K562 (cell line): ENCODE measurements around the gene NASP. TPM values are rescaled to one million over a fixed set of nuclear protein-coding genes. Genes with fewer than 3 reads are reported as not detected.

ENCODE experiments used
- ARID2 ChIP-seq: fragments of 450-650 bp; IDR thresholded peaks from 2 replicates; pipeline ENCODE4 v1.6.1; 2017; ENCODE audit warnings: antibody characterized with exemption, mild to moderate bottlenecking
- BCOR ChIP-seq: fragments of 450-650 bp; IDR thresholded peaks from 2 replicates; pipeline ENCODE4 v1.6.1; 2016
- BHLHE40 ChIP-seq: IDR thresholded peaks from 2 replicates; pipeline ENCODE4 v1.6.1; 2011; ENCODE audit warnings: low read length, improper control_type of control experiment
- CEBPG ChIP-seq, 3 experiments: fragments of 200-800 bp in 1 of 3; sonication (Bioruptor generic) in 1 of 3; sonication (generic) in 1 of 3; formaldehyde crosslinking in 1 of 3; IDR thresholded peaks in 2 of 3; conservative IDR thresholded peaks in 1 of 3; 2 replicates each; pipeline versions ENCODE4 v1.6.1 to v1.8.0; 2016 to 2022; ENCODE audit warnings: missing compliant biosample characterization in 2 of 3, missing genetic modification characterization in 2 of 3, mild to moderate bottlenecking in 1 of 3, missing genetic modification reagents in 1 of 3
- CREM ChIP-seq: IDR thresholded peaks from 2 replicates; pipeline ENCODE4 v1.6.1; 2014; ENCODE audit warnings: antibody characterized with exemption, low read depth
- DDX20 ChIP-seq: fragments of 450-650 bp; IDR thresholded peaks from 2 replicates; pipeline ENCODE4 v1.6.1; 2016; ENCODE audit warnings: missing genetic modification characterization, low read depth, mild to moderate bottlenecking, missing compliant biosample characterization, moderate library complexity
- E2F8 ChIP-seq: fragments of 450-650 bp; IDR thresholded peaks from 2 replicates; pipeline ENCODE4 v1.7.1; 2018; ENCODE audit warnings: mild to moderate bottlenecking, low read depth; ENCODE audit not compliant: partially characterized antibody
- GTF2F1 ChIP-seq: IDR thresholded peaks from 2 replicates; pipeline ENCODE4 v1.6.1; 2011; ENCODE audit warnings: low read depth, low read length, improper control_type of control experiment
- HNRNPH1 ChIP-seq: fragments of 200-400 bp; formaldehyde crosslinking; optimal IDR thresholded peaks from 2 replicates; pipeline ENCODE3; 2017; ENCODE audit warnings: low read depth, mild to moderate bottlenecking, low read length, moderate library complexity
- HOXB6 ChIP-seq: fragments of 250-450 bp; sonication (Bioruptor Pico); IDR thresholded peaks from 2 replicates; pipeline ENCODE4 v1.5.1; 2022; ENCODE audit warnings: mild to moderate bottlenecking, borderline replicate concordance
- KAT8 ChIP-seq: fragments of 450-650 bp; IDR thresholded peaks from 2 replicates; pipeline ENCODE4 v1.6.1; 2016; ENCODE audit warnings: low read depth, mild to moderate bottlenecking
- NR2C2 ChIP-seq, 2 experiments: fragments of 200-800 bp in 1 of 2; sonication (Bioruptor generic) in 1 of 2; sonication (generic) in 1 of 2; formaldehyde crosslinking in 1 of 2; IDR thresholded peaks; 2 replicates each; pipeline versions ENCODE4 v1.6.1 to v1.8.0; 2016 to 2022; ENCODE audit warnings: mild to moderate bottlenecking in 1 of 2, missing compliant biosample characterization in 1 of 2, missing genetic modification characterization in 1 of 2, missing genetic modification reagents in 1 of 2
- POLR3G ChIP-seq: IDR thresholded peaks from 2 replicates; pipeline ENCODE4 v1.6.1; 2011; ENCODE audit not compliant: insufficient read length, insufficient replicate concordance; ENCODE audit errors: extremely low read depth
- RBM17 ChIP-seq: fragments of 200-400 bp; formaldehyde crosslinking; IDR thresholded peaks from 2 replicates; pipeline ENCODE4 v1.6.1; 2017; ENCODE audit warnings: low read depth, mild to moderate bottlenecking, low read length, borderline replicate concordance
- TRIM25 ChIP-seq: fragments of 450-650 bp; IDR thresholded peaks from 2 replicates; pipeline ENCODE4 v1.7.0; 2016; ENCODE audit warnings: borderline replicate concordance
- TRIM28 ChIP-seq: fragments of 450-650 bp; IDR thresholded peaks from 2 replicates; pipeline ENCODE4 v1.6.1; 2017
- ZNF143 ChIP-seq: sonication (generic); formaldehyde crosslinking; IDR thresholded peaks from 2 replicates; pipeline ENCODE4 v1.9.0; 2022; ENCODE audit warnings: mild to moderate bottlenecking, missing genetic modification reagents
- ZNF263 ChIP-seq: sonication (generic); formaldehyde crosslinking; IDR thresholded peaks from 2 replicates; pipeline ENCODE4 v1.8.0; 2022; ENCODE audit warnings: mild to moderate bottlenecking, missing genetic modification reagents, borderline replicate concordance
- ZNF551 ChIP-seq: fragments of 250-450 bp; sonication (Bioruptor Pico); IDR thresholded peaks from 2 replicates; pipeline ENCODE4 v1.5.0; 2021; ENCODE audit warnings: mild to moderate bottlenecking, moderate library complexity
- ZNF76 ChIP-seq: fragments of 250-450 bp; sonication (Bioruptor Pico); IDR thresholded peaks from 2 replicates; pipeline ENCODE4 v1.4.0; 2020; ENCODE audit warnings: mild to moderate bottlenecking, moderate library complexity, borderline replicate concordance
- polyA plus RNA-seq, 8 experiments: library from polyadenylated mRNA; depleted of rRNA in 4 of 8; stranded (reverse) in 5 of 8; unstranded in 3 of 8; fragments of >200 nt; fragmentation: Nextera tagmentation in 2 of 8; fragmentation: Illumina TruSeq in 1 of 8; extraction: Ambion mirVana in 2 of 8; extraction: Trizol in 1 of 8; gene quantifications; 2 replicates each; pipeline versions ENCODE4 v1.2.1 to v1.2.3, GENCODE V29; 2011 to 2014; ENCODE audit warnings: inconsistent platforms in 1 of 8, missing spikeins in 1 of 8
- total RNA-seq, 7 experiments: library from RNA; depleted of rRNA in 6 of 7; stranded (reverse); fragments of >200 nt in 6 of 7; fragmentation: Illumina TruSeq in 2 of 7; extraction: Trizol in 2 of 7; gene quantifications; 2 replicates each; pipeline versions ENCODE4 v1.2.1 to v1.2.3, GENCODE V29; 2011 to 2021; ENCODE audit warnings: low replicate concordance in 1 of 7
- TF ChIP-seq, protein P1 (sequence below): fragments of 250-450 bp; sonication (Bioruptor Pico); IDR thresholded peaks from 2 replicates; pipeline ENCODE4 v1.4.0; 2020

The NASP gene
- total and polyA plus RNA-seq, 9 of the 15 experiments (the other 6 are each of a cell fraction or from before 2014, with no cell fraction given) = 199 to 578 (median 419) TPM

DNA sequence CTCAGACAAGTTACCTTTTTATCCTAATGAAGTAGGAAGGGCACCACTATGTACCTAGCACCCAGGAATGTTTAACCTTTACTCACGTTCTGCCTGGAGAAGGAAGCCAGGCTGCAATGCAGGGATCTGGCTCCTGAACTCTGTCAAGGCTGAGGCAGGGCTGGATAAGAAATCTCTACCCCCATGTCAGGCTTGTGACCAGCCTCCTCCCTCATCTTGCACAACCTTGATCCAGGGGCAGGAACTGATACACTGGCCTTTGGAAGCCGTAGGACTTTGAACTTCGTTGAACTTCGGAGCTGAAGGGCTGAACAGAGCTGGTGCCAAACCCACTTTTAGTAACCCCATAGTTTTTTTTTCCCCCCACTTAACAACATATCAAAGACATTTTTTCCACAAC is 41.2 kb upstream of the NASP start (continued):
- TF ChIP-seq E2F8 (no peak), NR2C2 (CRISPR knock-in tag; IDR thresholded peaks at IDR 0.05) (no peak), NR2C2 (tag; IDR thresholded peaks at IDR 0.05) (peak; percentile 55), ZNF143 (CRISPR knock-in tag) (no peak), BHLHE40 (0 out of 2 replicates have a peak, but pooled peaks have one; percentile 39), CREM (no peak), HOXB6 (CRISPR knock-in tag) (no peak), KAT8 (no peak), HNRNPH1 (no peak), ARID2 (no peak), ZNF76 (no peak), ZNF551 (CRISPR knock-in tag) (no peak), TRIM28 (no peak), POLR3G (no peak), BCOR (no peak), GTF2F1 (no peak), CEBPG (CRISPR knock-in tag; IDR thresholded peaks at IDR 0.05) (no peak; the same call in 1 of the 2 replicates), CEBPG (tag; conservative IDR thresholded peaks at IDR 0.05 in 1 of 2, IDR thresholded peaks at IDR 0.05 in 1 of 2) (peak; percentile 65 to 88), RBM17 (no peak), DDX20 (tag) (no peak), TRIM25 (no peak), ZNF263 (CRISPR knock-in tag) (no peak)
- TF ChIP-seq, protein P1, sequence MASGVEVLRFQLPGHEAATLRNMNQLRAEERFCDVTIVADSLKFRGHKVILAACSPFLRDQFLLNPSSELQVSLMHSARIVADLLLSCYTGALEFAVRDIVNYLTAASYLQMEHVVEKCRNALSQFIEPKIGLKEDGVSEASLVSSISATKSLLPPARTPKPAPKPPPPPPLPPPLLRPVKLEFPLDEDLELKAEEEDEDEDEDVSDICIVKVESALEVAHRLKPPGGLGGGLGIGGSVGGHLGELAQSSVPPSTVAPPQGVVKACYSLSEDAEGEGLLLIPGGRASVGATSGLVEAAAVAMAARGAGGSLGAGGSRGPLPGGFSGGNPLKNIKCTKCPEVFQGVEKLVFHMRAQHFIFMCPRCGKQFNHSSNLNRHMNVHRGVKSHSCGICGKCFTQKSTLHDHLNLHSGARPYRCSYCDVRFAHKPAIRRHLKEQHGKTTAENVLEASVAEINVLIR (CRISPR knock-in tag) = no peak
